Pancreas (tissue), 10 donors: ENCODE measurements around the gene TLR10. TPM values are rescaled to one million over a fixed set of nuclear protein-coding genes. Genes with fewer than 3 reads are reported as not detected.

Experiments used
- ATAC-seq, 4 donors: fragments of 200-7000 bp; cut with Tn5 transposase; one replicate each; pipeline versions ENCODE4 v1.8.0 to v1.9.1; 2020; ENCODE audit warnings: mild to moderate bottlenecking in 4 of 4, moderate library complexity in 4 of 4
- DNase-seq, 6 donors: peaks; one replicate each; pipeline ENCODE4 v3.0.0-alpha.2; 2020
- FAIRE-seq: peaks from 2 replicates; lab custom pipeline; 2012; peaks lifted over from hg19 to GRCh38; lab: Jason Lieb, UNC
- H3K27ac ChIP-seq, 4 donors: fragments of 200-600 bp; sonication (generic); 1 replicate in 3 of 4; 2 replicates in 1 of 4; pipeline versions ENCODE4 v1.5.0 to v1.8.0; 2020
- H3K27me3 ChIP-seq, 4 donors: fragments of 200-600 bp; one replicate each; pipeline ENCODE4 v1.8.0; 2021
- H3K36me3 ChIP-seq, 3 donors: fragments of 200-600 bp; sonication (generic) in 1 of 3; one replicate each; pipeline versions ENCODE4 v1.5.0 to v1.8.0; 2020 to 2021
- H3K4me1 ChIP-seq, 3 donors: fragments of 200-600 bp; one replicate each; pipeline ENCODE4 v1.8.0; 2021
- H3K4me3 ChIP-seq, 4 donors: fragments of 200-600 bp; sonication (generic) in 2 of 4; one replicate each; pipeline versions ENCODE4 v1.5.0 to v1.8.0; 2020 to 2021
- H3K9me3 ChIP-seq, 4 donors: fragments of 200-600 bp; one replicate each; pipeline ENCODE4 v1.8.0; 2021
- CTCF ChIP-seq, 4 donors: fragments of 200-600 bp; sonication (generic) in 3 of 4; IDR thresholded peaks; one replicate each; pipeline versions ENCODE4 v1.5.0 to v1.8.0; 2021; ENCODE audit warnings: antibody characterized with exemption in 4 of 4
- WGBS, 2 donors: extraction: QIAGEN DNeasy Blood & Tissue Kit; methylation state at CpG; one replicate each; pipeline ENCODE4 v1.1.7; 2013; 5-methylcytosine and 5-hydroxymethylcytosine counted together
- intact Hi-C, 3 donors: fragments of 100-400 bp; cut with DNase I; formaldehyde crosslinking; loops; one replicate each; pipeline versions ENCODE4 v1.11.1 to v1.14.2; 2022
- polyA plus RNA-seq, 2 donors: library from polyadenylated mRNA; stranded (reverse); fragments of 200-250 nt; gene quantifications; one replicate each; pipeline ENCODE4 v1.2.3, GENCODE V29; 2013
- total RNA-seq, 6 donors: library from RNA; stranded (reverse); fragmentation: NEBNext Ultra II Directional in 4 of 6; extraction: Animal tissue kit (Norgen Biotek cat#: 25700) in 4 of 6; gene quantifications; one replicate each; pipeline versions ENCODE4 v1.2.1 to v1.2.4, GENCODE V29; 2021 to 2023
- donor health status: healthy with polysubstance abuse.
- donor health status: DM: no; HTN: no; CAD: no; lungs with moderate emphysema.
- donor health status: DM: no; HTN: no; CAD: no.
- donor health status: control.
- donor health status: control.
- donor health status: Bipolar disorder and iron deficiency.
- donor health status: DM: yes; HTN: yes; CAD: no.
- donor health status: DM: no; HTN: no; CAD: no.
- donor health status: DM: no; HTN: no; CAD: no.
- donor health status: DM: yes; HTN: yes; CAD: no.

TLR10 gene
- total and polyA plus RNA-seq, 8 donors = 0.04 to 1.2 (median 0.16) TPM; not detected in 1

GRCh38 chr4:38823766-38824165 is 41.0 kb upstream of the TLR10 start:
- WGBS, 2 donors = 89 to 90% methylated on average over 27 of the region's 27 CpGs
- no peaks in the 10 kb centered on the region for H3K9me3 ChIP-seq
- intact Hi-C loops = no loop called here
- ATAC-seq (no peak), DNase-seq (no peak), FAIRE-seq (no peak)
- no peak for TF ChIP-seq CTCF (IDR thresholded peaks at IDR 0.05)
- H3K4me3 ChIP-seq = no peak overlapping the region
- H3K4me1 ChIP-seq = no peaks in the 10 kb centered on the region
- H3K36me3 ChIP-seq = no peaks in the 10 kb centered on the region
- H3K27ac ChIP-seq = no peak overlapping the region
- H3K27me3 ChIP-seq = no peaks in the 10 kb centered on the region

GRCh38 chr4:38822748-38823303 is 40.0 kb upstream of the TLR10 start:
- DNase-seq (no peak), ATAC-seq (no peak), FAIRE-seq (no peak)
- 78 to 87% methylated on average over 5 of the region's 5 CpGs for WGBS, 2 donors
- no peaks in the 10 kb centered on the region for H3K4me1 ChIP-seq
- H3K27ac ChIP-seq = no peak overlapping the region
- no peaks in the 10 kb centered on the region for H3K27me3 ChIP-seq
- intact Hi-C loops = no loop called here
- no peaks in the 10 kb centered on the region for H3K9me3 ChIP-seq
- no peaks in the 10 kb centered on the region for H3K36me3 ChIP-seq
- H3K4me3 ChIP-seq = no peak overlapping the region
- TF ChIP-seq CTCF (IDR thresholded peaks at IDR 0.05) = no peak

GRCh38 chr4:38821739-38822138 is 38.9 kb upstream of the TLR10 start:
- no peaks in the 10 kb centered on the region for H3K27me3 ChIP-seq
- DNase-seq (no peak), ATAC-seq (no peak), FAIRE-seq (no peak)
- no peaks in the 10 kb centered on the region for H3K9me3 ChIP-seq
- no peaks in the 10 kb centered on the region for H3K4me1 ChIP-seq
- H3K4me3 ChIP-seq = no peak overlapping the region
- intact Hi-C loops = no loop called here
- no peaks in the 10 kb centered on the region for H3K36me3 ChIP-seq
- TF ChIP-seq CTCF (IDR thresholded peaks at IDR 0.05) = no peak
- H3K27ac ChIP-seq = no peak overlapping the region
- WGBS, 2 donors = 93 to 94% methylated on average over 3 of the region's 3 CpGs

GRCh38 chr4:38820329-38821061 is 37.7 kb upstream of the TLR10 start:
- Histone ChIP-seq H3K27ac (no peak overlapping the region), H3K4me1 (no peaks in the 10 kb centered on the region), H3K27me3 (no peaks in the 10 kb centered on the region), H3K36me3 (no peaks in the 10 kb centered on the region), H3K4me3 (no peak overlapping the region), H3K9me3 (no peaks in the 10 kb centered on the region)
- WGBS, 2 donors = 93% methylated on average over 4 of the region's 4 CpGs
- FAIRE-seq = no peak
- no peak for TF ChIP-seq CTCF (IDR thresholded peaks at IDR 0.05)
- intact Hi-C loops = no loop called here
- no peak for ATAC-seq
- no peak for DNase-seq

- no peaks in the 10 kb centered on the region for H3K27me3 ChIP-seq
- no peak for FAIRE-seq
- no peaks in the 10 kb centered on the region for H3K4me1 ChIP-seq
- H3K4me3 ChIP-seq = no peak overlapping the region
- no peak overlapping the region for H3K27ac ChIP-seq
- TF ChIP-seq CTCF (IDR thresholded peaks at IDR 0.05) = no peak
- DNase-seq = no peak
- no peaks in the 10 kb centered on the region for H3K9me3 ChIP-seq
- WGBS, 2 donors = 59 to 65% methylated on average over 3 of the region's 3 CpGs
- no peaks in the 10 kb centered on the region for H3K36me3 ChIP-seq
- ATAC-seq = peak in 1 of 4 donors; percentile 44
- intact Hi-C loops = no loop called here
Measured at GRCh38 chr4:38819569-38819968, 36.8 kb upstream of the TLR10 start.
